Peyer's patch (tissue), 4 donors: Measurements from ENCODE around the gene CRTAC1. TPM values are rescaled to one million over a fixed set of nuclear protein-coding genes. Genes with fewer than 3 reads are reported as not detected.

Experiments used
- DNase-seq, 3 donors: peaks; one replicate each; pipeline ENCODE4 v3.0.0-alpha.2; 2017 to 2019
- H3K27ac ChIP-seq, 4 donors: fragments of 200-600 bp; sonication (generic); one replicate each; pipeline ENCODE4 v1.5.1; 2016 to 2019
- H3K27me3 ChIP-seq, 2 donors: fragments of 200-600 bp; sonication (generic); one replicate each; pipeline ENCODE4 v1.5.1; 2019
- H3K36me3 ChIP-seq, 3 donors: fragments of 200-600 bp; sonication (generic); one replicate each; pipeline ENCODE4 v1.5.1; 2016 to 2019
- H3K4me1 ChIP-seq, 4 donors: fragments of 200-600 bp; sonication (generic); one replicate each; pipeline ENCODE4 v1.5.1; 2016 to 2019
- H3K4me3 ChIP-seq, 4 donors: fragments of 200-600 bp; sonication (generic); 1 replicate in 3 of 4; 2 replicates in 1 of 4; pipeline ENCODE4 v1.5.1; 2016 to 2019; ENCODE audit warnings: mild to moderate bottlenecking in 1 of 4
- H3K9me3 ChIP-seq, 4 donors: fragments of 200-600 bp; sonication (generic); one replicate each; pipeline ENCODE4 v1.5.1; 2016 to 2019; ENCODE audit warnings: mild to moderate bottlenecking in 1 of 4
- CTCF ChIP-seq, 6 experiments: fragments of 450-650 bp in 4 of 6; fragments of 200-600 bp in 2 of 6; sonication (generic) in 1 of 6; IDR thresholded peaks; one replicate each; pipeline ENCODE4 v1.5.1; 2017 to 2019; ENCODE audit warnings: antibody characterized with exemption in 6 of 6, mild to moderate bottlenecking in 3 of 6, moderate library complexity in 1 of 6
- POLR2A ChIP-seq, 2 donors: fragments of 450-650 bp; IDR thresholded peaks; one replicate each; pipeline ENCODE4 v1.5.1; 2017; ENCODE audit warnings: antibody characterized with exemption in 2 of 2, mild to moderate bottlenecking in 2 of 2, moderate library complexity in 2 of 2
- total RNA-seq, 4 donors: library from RNA; depleted of rRNA; stranded (reverse); fragments of >200 nt; gene quantifications; one replicate each; pipeline ENCODE4 v1.1.0, GENCODE V29; 2016

The CRTAC1 gene
- total RNA-seq, 4 donors from 2014 or later: 0.53 TPM; not detected in 3

DNA sequence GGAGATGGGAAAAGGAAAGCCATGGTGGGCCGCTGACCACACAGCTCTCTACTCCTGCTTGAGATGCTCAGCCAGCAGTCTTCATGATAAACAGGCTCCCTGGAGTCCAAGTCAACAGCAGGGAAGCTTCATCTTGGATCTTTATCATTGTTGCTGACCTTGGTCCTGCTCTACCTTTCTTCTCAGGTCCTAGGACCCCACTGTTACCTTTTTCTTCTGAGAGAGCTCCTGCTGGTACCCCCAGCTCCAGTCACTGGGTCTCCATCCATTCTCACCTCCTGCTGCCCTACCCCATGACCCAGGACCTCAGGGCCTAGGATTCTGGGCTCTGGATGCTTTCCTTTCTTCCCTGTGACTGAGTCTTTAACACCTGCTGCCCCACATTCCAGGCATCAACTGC, 5.2 kb upstream of the CRTAC1 start:
- Histone ChIP-seq H3K27ac (no peak overlapping the region), H3K9me3 (no peaks in the 10 kb centered on the region), H3K36me3 (no peaks in the 10 kb centered on the region), H3K27me3 (peaks cover 0 to 6% of the 10 kb centered on the region in 2 donors), H3K4me3 (no peak overlapping the region), H3K4me1 (peaks cover 0 to 6% (median 0%) of the 10 kb centered on the region in 4 donors)
- TF ChIP-seq CTCF (IDR thresholded peaks at IDR 0.05): no peak
- TF ChIP-seq POLR2A (IDR thresholded peaks at IDR 0.05): no peak
- DNase-seq: no peak

DNA sequence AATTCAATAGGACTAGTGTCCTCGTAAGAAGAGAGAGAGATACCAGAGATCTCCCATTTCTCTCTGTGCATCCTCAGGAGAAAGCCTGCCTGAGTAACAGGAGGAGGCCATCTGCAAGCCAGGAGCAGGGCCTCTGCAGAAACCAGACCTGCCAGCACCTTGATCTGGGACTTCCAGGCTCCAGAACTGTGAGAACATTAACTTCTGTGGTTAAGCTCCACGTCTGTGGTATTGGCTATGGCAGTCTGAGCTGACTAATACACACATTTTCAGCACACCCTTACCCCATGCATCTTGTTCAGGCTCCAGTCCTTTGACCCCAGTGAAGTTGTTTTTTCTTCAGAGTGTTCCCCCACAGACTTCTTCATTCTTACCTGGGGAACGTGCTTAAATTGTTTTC, 3.1 kb upstream of the CRTAC1 start:
- no peak for DNase-seq
- TF ChIP-seq CTCF (IDR thresholded peaks at IDR 0.05) (no peak), POLR2A (IDR thresholded peaks at IDR 0.05) (no peak)
- peaks cover 0 to 21% of the 10 kb centered on the region in 2 donors for H3K27me3 ChIP-seq
- H3K4me3 ChIP-seq: no peak overlapping the region
- H3K27ac ChIP-seq: no peak overlapping the region
- H3K36me3 ChIP-seq: no peaks in the 10 kb centered on the region
- H3K4me1 ChIP-seq: peaks cover 0 to 21% (median 0%) of the 10 kb centered on the region in 4 donors
- H3K9me3 ChIP-seq: no peaks in the 10 kb centered on the region

DNA sequence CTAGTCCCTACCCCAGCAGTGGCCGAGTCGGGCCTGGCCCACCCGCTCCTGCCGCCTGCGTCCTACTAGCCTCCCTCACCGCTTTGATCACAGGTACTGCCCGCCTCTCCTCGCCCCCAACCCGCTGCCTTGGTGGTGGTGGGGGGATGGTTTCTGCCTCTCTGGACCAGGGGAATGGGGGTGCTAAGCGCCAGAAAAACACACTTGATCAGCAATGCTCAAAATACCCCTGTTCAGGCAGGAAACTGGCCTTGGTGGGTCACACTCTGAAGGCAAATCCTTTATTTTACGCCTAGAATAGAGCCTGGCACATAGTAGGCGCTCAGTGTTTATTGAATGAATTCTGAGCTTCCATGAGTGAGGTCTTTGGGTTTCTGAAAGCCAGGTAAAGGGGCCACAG, 1.0 kb upstream of the CRTAC1 start:
- no peak for TF ChIP-seq CTCF (IDR thresholded peaks at IDR 0.05)
- TF ChIP-seq POLR2A (IDR thresholded peaks at IDR 0.05): no peak
- Histone ChIP-seq H3K27ac (no peak overlapping the region), H3K9me3 (no peaks in the 10 kb centered on the region), H3K4me1 (peaks cover 0 to 21% (median 0%) of the 10 kb centered on the region in 4 donors), H3K4me3 (peak overlapping the region in 1 of 4 donors; percentile 43), H3K27me3 (peaks cover 0 to 22% of the 10 kb centered on the region in 2 donors), H3K36me3 (no peaks in the 10 kb centered on the region)
- DNase-seq: no peak

GRCh38 chr10:98030991-98031431, 590 bp upstream of the CRTAC1 start:
- Histone ChIP-seq H3K9me3 (no peaks in the 10 kb centered on the region), H3K4me1 (peaks cover 0 to 21% (median 0%) of the 10 kb centered on the region in 4 donors), H3K4me3 (peak overlapping the region in 3 of 4 donors; percentile 12 to 43 (median 38)), H3K27me3 (peaks cover 0 to 22% of the 10 kb centered on the region in 2 donors), H3K27ac (no peak overlapping the region), H3K36me3 (no peaks in the 10 kb centered on the region)
- no peak for DNase-seq
- no peak for TF ChIP-seq POLR2A (IDR thresholded peaks at IDR 0.05)
- no peak for TF ChIP-seq CTCF (IDR thresholded peaks at IDR 0.05)

DNA sequence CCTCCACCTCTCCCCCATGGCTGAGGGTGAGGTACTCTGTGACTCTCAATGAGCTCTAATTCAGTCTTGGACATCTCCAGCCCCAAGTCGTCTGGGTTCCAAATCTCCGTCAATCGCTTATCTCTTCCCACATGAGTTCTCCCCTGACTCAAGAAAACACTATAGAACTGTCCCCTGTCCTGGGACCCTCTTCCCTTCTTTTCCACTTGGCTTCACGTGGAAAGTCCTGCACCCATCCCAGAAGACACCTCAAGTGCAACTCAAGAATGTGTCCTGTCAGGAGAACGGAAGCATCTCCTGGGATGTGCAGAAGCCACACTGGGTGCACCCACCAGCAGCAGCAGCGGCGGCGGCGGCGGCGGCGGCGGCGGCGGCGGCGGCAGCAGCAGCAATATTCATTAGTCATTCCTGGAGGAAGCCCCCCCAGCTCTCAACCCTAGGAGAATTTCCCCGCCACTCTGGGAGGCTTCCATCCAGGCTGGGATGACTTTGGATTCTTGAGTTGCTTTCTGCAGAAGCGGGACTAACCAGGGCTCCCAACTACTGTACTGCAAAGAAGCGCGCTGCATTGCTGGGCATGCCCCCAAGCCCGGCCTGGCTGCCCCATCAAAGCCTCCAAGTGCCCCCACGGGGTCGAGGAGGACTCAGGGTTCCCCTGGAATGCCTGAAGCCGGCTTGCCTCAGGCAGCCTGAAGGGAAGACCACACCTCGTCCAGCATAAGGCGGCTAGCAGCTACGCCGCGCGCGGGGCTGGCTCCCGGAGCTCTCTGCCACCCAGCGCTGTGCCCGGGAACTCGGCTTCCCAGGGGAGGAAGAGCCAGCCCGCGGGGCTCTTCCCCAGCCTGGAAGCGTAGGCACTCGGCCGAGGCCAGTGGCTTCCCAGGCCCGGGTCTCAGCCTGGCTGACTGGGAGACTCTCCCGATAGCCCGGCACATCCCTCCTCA, 1.0 kb downstream of the CRTAC1 start:
- Histone ChIP-seq H3K27me3 (peaks cover 0 to 22% of the 10 kb centered on the region in 2 donors), H3K27ac (no peak overlapping the region), H3K4me1 (peaks cover 0 to 21% (median 0%) of the 10 kb centered on the region in 4 donors), H3K9me3 (no peaks in the 10 kb centered on the region), H3K36me3 (no peaks in the 10 kb centered on the region), H3K4me3 (peak overlapping the region in 3 of 4 donors; percentile 30 to 43 (median 38))
- no peak for DNase-seq
- TF ChIP-seq CTCF (IDR thresholded peaks at IDR 0.05) (no peak), POLR2A (IDR thresholded peaks at IDR 0.05) (no peak)
